HepG2 (cell line): ENCODE data around the gene GLB1L. TPM values are rescaled to one million over a fixed set of nuclear protein-coding genes. Genes with fewer than 3 reads are reported as not detected.

Source experiments
- HIVEP1 ChIP-seq: sonication (generic); formaldehyde crosslinking; IDR thresholded peaks from 2 replicates; pipeline ENCODE4 v1.4.0; 2020; ENCODE audit warnings: mild to moderate bottlenecking, missing genetic modification reagents
- MNT ChIP-seq: fragments of 450-650 bp; IDR thresholded peaks from 2 replicates; pipeline ENCODE4 v1.6.1; 2016
- RERE ChIP-seq: IDR thresholded peaks from 2 replicates; pipeline ENCODE4 v1.6.1; 2016; ENCODE audit warnings: low read depth, missing genetic modification reagents, missing compliant biosample characterization
- SRSF9 ChIP-seq: fragments of 200-400 bp; formaldehyde crosslinking; IDR thresholded peaks from 2 replicates; pipeline ENCODE4 v1.6.1; 2018; ENCODE audit warnings: borderline replicate concordance, mild to moderate bottlenecking, low read depth, low read length; ENCODE audit not compliant: insufficient read depth, poor library complexity, severe bottlenecking
- ZBTB4 ChIP-seq: sonication (generic); formaldehyde crosslinking; IDR thresholded peaks from 2 replicates; pipeline ENCODE4 v1.4.0; 2020; ENCODE audit warnings: missing genetic modification reagents, mild to moderate bottlenecking, borderline replicate concordance
- ZNF143 ChIP-seq: sonication (generic); formaldehyde crosslinking; IDR thresholded peaks from 2 replicates; pipeline ENCODE4 v1.4.0; 2020; ENCODE audit warnings: missing genetic modification reagents
- ZNF784 ChIP-seq: sonication (generic); formaldehyde crosslinking; IDR thresholded peaks from 2 replicates; pipeline ENCODE4 v1.5.1; 2020; ENCODE audit warnings: missing genetic modification reagents, mild to moderate bottlenecking, borderline replicate concordance
- ZNF839 ChIP-seq: sonication (generic); formaldehyde crosslinking; IDR thresholded peaks from 2 replicates; pipeline ENCODE4 v1.4.0; 2020; ENCODE audit warnings: missing genetic modification reagents, mild to moderate bottlenecking, borderline replicate concordance
- polyA plus RNA-seq, 8 experiments: library from polyadenylated mRNA; depleted of rRNA in 3 of 8; stranded (reverse) in 7 of 8; unstranded in 1 of 8; fragments of >200 nt; fragmentation: Illumina TruSeq in 4 of 8; extraction: Trizol in 4 of 8; gene quantifications; 2 replicates each; pipeline versions ENCODE4 v1.2.1 to v1.2.3, GENCODE V29; 2011 to 2016; ENCODE audit warnings: low read depth in 4 of 8, missing spikeins in 1 of 8, mixed read lengths in 1 of 8; ENCODE audit not compliant: insufficient read depth in 1 of 8
- total RNA-seq, 5 experiments: library from RNA; depleted of rRNA; stranded (reverse); fragments of >200 nt; fragmentation: Illumina TruSeq; extraction: Trizol; gene quantifications; 2 replicates each; pipeline ENCODE4 v1.2.3, GENCODE V29; 2016; ENCODE audit warnings: low read depth in 1 of 5
- TF ChIP-seq, protein P1 (sequence below): sonication (generic); formaldehyde crosslinking; conservative IDR thresholded peaks from 2 replicates; pipeline ENCODE4 v1.8.0; 2022; ENCODE audit warnings: low read depth, missing genetic modification reagents
- TF ChIP-seq, protein P2 (sequence below): sonication (generic); formaldehyde crosslinking; IDR thresholded peaks from 2 replicates; pipeline ENCODE4 v1.9.0; 2021; ENCODE audit warnings: missing genetic modification reagents, mild to moderate bottlenecking, borderline replicate concordance

Gene GLB1L
- total and polyA plus RNA-seq, 2 of the 13 experiments (the other 11 are each of a cell fraction or from before 2014, with no cell fraction given), result 6.8 to 7.3 TPM

- TF ChIP-seq RERE (no peak), SRSF9 (no peak), ZBTB4 (CRISPR knock-in tag) (no peak), MNT (peak; percentile 75), ZNF784 (CRISPR knock-in tag) (peak; percentile 96; the same call in 1 of the 2 replicates), ZNF839 (CRISPR knock-in tag) (no peak), ZNF143 (CRISPR knock-in tag) (0 out of 2 replicates have a peak, but pooled peaks have one; percentile 22), HIVEP1 (CRISPR knock-in tag) (peak; percentile 85)
- TF ChIP-seq, protein P1, sequence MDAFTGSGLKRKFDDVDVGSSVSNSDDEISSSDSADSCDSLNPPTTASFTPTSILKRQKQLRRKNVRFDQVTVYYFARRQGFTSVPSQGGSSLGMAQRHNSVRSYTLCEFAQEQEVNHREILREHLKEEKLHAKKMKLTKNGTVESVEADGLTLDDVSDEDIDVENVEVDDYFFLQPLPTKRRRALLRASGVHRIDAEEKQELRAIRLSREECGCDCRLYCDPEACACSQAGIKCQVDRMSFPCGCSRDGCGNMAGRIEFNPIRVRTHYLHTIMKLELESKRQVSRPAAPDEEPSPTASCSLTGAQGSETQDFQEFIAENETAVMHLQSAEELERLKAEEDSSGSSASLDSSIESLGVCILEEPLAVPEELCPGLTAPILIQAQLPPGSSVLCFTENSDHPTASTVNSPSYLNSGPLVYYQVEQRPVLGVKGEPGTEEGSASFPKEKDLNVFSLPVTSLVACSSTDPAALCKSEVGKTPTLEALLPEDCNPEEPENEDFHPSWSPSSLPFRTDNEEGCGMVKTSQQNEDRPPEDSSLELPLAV (CRISPR knock-in tag), result no peak
- TF ChIP-seq, protein P2, sequence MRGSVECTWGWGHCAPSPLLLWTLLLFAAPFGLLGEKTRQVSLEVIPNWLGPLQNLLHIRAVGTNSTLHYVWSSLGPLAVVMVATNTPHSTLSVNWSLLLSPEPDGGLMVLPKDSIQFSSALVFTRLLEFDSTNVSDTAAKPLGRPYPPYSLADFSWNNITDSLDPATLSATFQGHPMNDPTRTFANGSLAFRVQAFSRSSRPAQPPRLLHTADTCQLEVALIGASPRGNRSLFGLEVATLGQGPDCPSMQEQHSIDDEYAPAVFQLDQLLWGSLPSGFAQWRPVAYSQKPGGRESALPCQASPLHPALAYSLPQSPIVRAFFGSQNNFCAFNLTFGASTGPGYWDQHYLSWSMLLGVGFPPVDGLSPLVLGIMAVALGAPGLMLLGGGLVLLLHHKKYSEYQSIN (CRISPR knock-in tag), result no peak
Observed at GRCh38 chr2:219229305-219230058, 15.8 kb downstream of the GLB1L start, which contains the start of the genes ANKZF1 and ATG9A (continued).
